OCI-LY1 (cell line): Measurements from ENCODE around the gene STARD9.

Source experiments
- H2AFZ ChIP-seq: fragments of 200-600 bp; sonication (generic), shearing (Covaris generic); 2 replicates; pipeline ENCODE4 v1.6.0; 2014; ENCODE audit warnings: antibody characterized with exemption, mild to moderate bottlenecking, low read length
- H3F3A ChIP-seq: fragments of 200-600 bp; sonication (generic), shearing (Covaris generic); 2 replicates; pipeline ENCODE4 v1.6.0; 2014; ENCODE audit warnings: mild to moderate bottlenecking, antibody characterized with exemption, low read length, moderate library complexity; ENCODE audit not compliant: insufficient read depth
- H3K27ac ChIP-seq: fragments of 200-600 bp; sonication (generic); 2 replicates; pipeline ENCODE4 v1.5.1; 2014; ENCODE audit warnings: low read length, mixed run types, mild to moderate bottlenecking, low read depth; ENCODE audit not compliant: poor library complexity, severe bottlenecking
- H3K27me3 ChIP-seq: fragments of 200-600 bp; sonication (generic); 2 replicates; pipeline ENCODE4 v1.6.0; 2014; ENCODE audit warnings: antibody characterized with exemption, mild to moderate bottlenecking, low read length, moderate library complexity; ENCODE audit not compliant: insufficient read depth
- H3K36me3 ChIP-seq: fragments of 200-600 bp; sonication (generic); 2 replicates; pipeline ENCODE4 v1.6.1; 2014; ENCODE audit warnings: mild to moderate bottlenecking, antibody characterized with exemption, low read length, moderate library complexity, mixed read lengths; ENCODE audit not compliant: insufficient read depth
- H3K4me1 ChIP-seq: fragments of 200-600 bp; sonication (generic); 2 replicates; pipeline ENCODE4 v1.5.1; 2014; ENCODE audit warnings: mild to moderate bottlenecking, low read length, moderate library complexity; ENCODE audit not compliant: insufficient read depth, severe bottlenecking
- H3K4me2 ChIP-seq: fragments of 200-600 bp; sonication (generic), shearing (Covaris generic); 2 replicates; pipeline ENCODE4 v1.6.1; 2014; ENCODE audit warnings: low read length
- H3K4me3 ChIP-seq: fragments of 200-600 bp; sonication (generic); 2 replicates; pipeline ENCODE4 v1.5.1; 2014; ENCODE audit warnings: low read length, low read depth, mild to moderate bottlenecking, mixed read lengths; ENCODE audit not compliant: poor library complexity, severe bottlenecking
- H3K79me2 ChIP-seq: fragments of 200-600 bp; shearing (Covaris generic); 2 replicates; pipeline ENCODE4 v1.6.1; 2016; ENCODE audit warnings: mixed run types, low read length, mixed read lengths; ENCODE audit not compliant: insufficient read depth
- H3K9ac ChIP-seq: fragments of 200-600 bp; sonication (generic), shearing (Covaris generic); 2 replicates; pipeline ENCODE4 v1.6.1; 2014; ENCODE audit warnings: mild to moderate bottlenecking, low read length, mixed read lengths
- H3K9me2 ChIP-seq: fragments of 200-600 bp; sonication (generic), shearing (Covaris generic); 2 replicates; pipeline ENCODE4 v1.6.1; 2014; ENCODE audit warnings: low read depth, mild to moderate bottlenecking, low read length, mixed read lengths
- H3K9me3 ChIP-seq: fragments of 200-600 bp; shearing (Covaris generic); 2 replicates; pipeline ENCODE4 v1.6.1; 2014; ENCODE audit warnings: low read length, mixed read lengths
- H4K20me1 ChIP-seq: fragments of 200-600 bp; sonication (generic), shearing (Covaris generic); 2 replicates; pipeline ENCODE4 v1.6.0; 2016; ENCODE audit warnings: mild to moderate bottlenecking, low read length; ENCODE audit not compliant: insufficient read depth
- CTCF ChIP-seq: fragments of 200-600 bp; sonication (generic), shearing (Covaris generic); IDR thresholded peaks from 2 replicates; pipeline ENCODE4 v1.5.1; 2017; ENCODE audit warnings: mild to moderate bottlenecking, antibody characterized with exemption, low read length, moderate library complexity, mixed read lengths
- EZH2 ChIP-seq: fragments of 200-600 bp; sonication (generic), shearing (Covaris generic); IDR thresholded peaks from 2 replicates; pipeline ENCODE4 v1.8.0; 2017; ENCODE audit warnings: borderline replicate concordance, mixed run types, mild to moderate bottlenecking, antibody characterized with exemption, low read length, moderate library complexity, mixed read lengths

The STARD9 gene

GRCh38 chr15:42725331-42725903 is 150.0 kb downstream of the STARD9 start:
- H3K36me3 ChIP-seq, result peaks cover 92% of the 10 kb centered on the region
- no peaks in the 10 kb centered on the region for H3K9me2 ChIP-seq
- H3K9me3 ChIP-seq, result no peaks in the 10 kb centered on the region
- no peak overlapping the region for H3K4me2 ChIP-seq
- no peak overlapping the region for H2AFZ ChIP-seq
- H3K27me3 ChIP-seq, result no peaks in the 10 kb centered on the region
- no peak overlapping the region for H3K9ac ChIP-seq
- H3K4me3 ChIP-seq, result no peak overlapping the region
- no peaks in the 10 kb centered on the region for H3F3A ChIP-seq
- H3K4me1 ChIP-seq, result no peaks in the 10 kb centered on the region
- H4K20me1 ChIP-seq, result no peaks in the 10 kb centered on the region
- H3K27ac ChIP-seq, result no peak overlapping the region
- no peaks in the 10 kb centered on the region for H3K79me2 ChIP-seq
- TF ChIP-seq EZH2, result no peak
- TF ChIP-seq CTCF, result no peak

DNA sequence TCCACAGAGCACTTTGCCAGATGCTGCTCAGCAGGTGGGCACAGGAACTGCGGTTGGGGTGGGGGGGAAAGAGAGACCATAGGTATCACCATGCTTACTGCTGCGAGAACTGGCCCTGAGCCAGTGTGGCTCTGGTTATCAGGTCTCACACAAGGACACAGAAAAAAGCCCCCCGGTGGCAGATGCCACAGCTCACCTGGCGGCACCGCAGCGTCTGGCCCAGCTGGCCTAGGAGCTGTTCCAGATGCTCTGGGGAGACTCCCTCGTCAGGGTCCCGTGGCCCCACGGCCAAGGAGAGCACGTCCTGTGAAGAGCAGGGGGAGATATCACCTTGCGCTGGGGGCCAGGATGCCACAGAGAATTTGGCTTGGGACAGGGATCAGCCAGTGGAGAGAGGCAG is 150.7 kb downstream of the STARD9 start:
- peaks cover 92% of the 10 kb centered on the region for H3K36me3 ChIP-seq
- no peaks in the 10 kb centered on the region for H4K20me1 ChIP-seq

DNA sequence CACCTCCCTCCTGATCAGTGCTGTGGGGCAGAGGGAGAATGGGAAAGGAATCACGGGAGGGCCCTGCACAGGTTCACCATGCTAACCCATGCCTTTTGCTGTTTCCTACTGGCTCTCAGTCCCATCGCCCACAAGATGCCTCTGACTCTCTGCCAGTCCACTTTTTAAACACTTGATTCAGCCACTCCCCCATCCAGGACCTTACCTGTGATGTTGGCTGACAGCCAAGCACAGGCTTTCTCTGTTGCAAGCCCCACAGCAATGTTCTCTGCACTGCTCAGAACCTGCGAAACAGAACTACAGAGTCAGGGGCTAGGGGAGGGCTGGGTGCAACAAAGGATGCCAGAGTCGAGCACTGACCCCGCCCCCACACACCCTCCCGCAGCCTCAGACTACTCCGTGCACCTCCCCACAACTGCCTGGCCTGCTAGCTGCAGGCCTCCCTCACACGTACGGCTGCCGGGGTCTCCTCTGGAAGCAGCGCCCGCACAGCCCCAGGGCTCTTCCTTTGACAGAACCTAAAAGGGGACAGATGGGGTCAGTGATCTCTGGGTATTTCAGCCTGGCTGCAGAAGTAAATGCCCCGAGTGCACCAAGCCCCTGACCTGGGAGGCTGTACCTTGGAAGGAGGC is 152.5 kb downstream of the STARD9 start:
- no peak overlapping the region for H2AFZ ChIP-seq
- H4K20me1 ChIP-seq, result no peaks in the 10 kb centered on the region
- TF ChIP-seq EZH2, result no peak
- TF ChIP-seq CTCF, result no peak
- no peaks in the 10 kb centered on the region for H3K27me3 ChIP-seq
- H3K9ac ChIP-seq, result no peak overlapping the region
- no peaks in the 10 kb centered on the region for H3K9me3 ChIP-seq
- H3K27ac ChIP-seq, result no peak overlapping the region
- no peaks in the 10 kb centered on the region for H3F3A ChIP-seq
- H3K9me2 ChIP-seq, result no peaks in the 10 kb centered on the region
- no peak overlapping the region for H3K4me2 ChIP-seq
- no peaks in the 10 kb centered on the region for H3K79me2 ChIP-seq
- H3K4me1 ChIP-seq, result no peaks in the 10 kb centered on the region
- peaks cover 96% of the 10 kb centered on the region for H3K36me3 ChIP-seq
- no peak overlapping the region for H3K4me3 ChIP-seq

More for the DNA sequence above, 150.7 kb downstream of the STARD9 start:
- Histone ChIP-seq H3K4me2 (no peak overlapping the region), H3K4me1 (no peaks in the 10 kb centered on the region), H3F3A (no peaks in the 10 kb centered on the region), H3K4me3 (no peak overlapping the region), H3K9me2 (no peaks in the 10 kb centered on the region), H3K9me3 (no peaks in the 10 kb centered on the region), H3K9ac (no peak overlapping the region), H3K79me2 (no peaks in the 10 kb centered on the region), H2AFZ (no peak overlapping the region), H3K27me3 (no peaks in the 10 kb centered on the region), H3K27ac (no peak overlapping the region)
- TF ChIP-seq EZH2 (no peak), CTCF (no peak)
